HL-60/S4 treated with phorbol 12-myristate 13-acetate at 8.2 ng/mL for 4 days and 3 days (cell line): ENCODE data around the gene CLMN.
"Not testable (repeated sequence)": the region's sequence is repeated elsewhere in the genome, so short reads cannot be mapped to it uniquely, and the experiment has no call there.

Experiments
- in situ Hi-C: fragments of 300-500 bp; cut with MboI; formaldehyde crosslinking; loops from 2 replicates; pipeline ENCODE4 v1.15.0; 2022; ENCODE audit warnings: low sequenced_read_pairs

CLMN gene

DNA sequence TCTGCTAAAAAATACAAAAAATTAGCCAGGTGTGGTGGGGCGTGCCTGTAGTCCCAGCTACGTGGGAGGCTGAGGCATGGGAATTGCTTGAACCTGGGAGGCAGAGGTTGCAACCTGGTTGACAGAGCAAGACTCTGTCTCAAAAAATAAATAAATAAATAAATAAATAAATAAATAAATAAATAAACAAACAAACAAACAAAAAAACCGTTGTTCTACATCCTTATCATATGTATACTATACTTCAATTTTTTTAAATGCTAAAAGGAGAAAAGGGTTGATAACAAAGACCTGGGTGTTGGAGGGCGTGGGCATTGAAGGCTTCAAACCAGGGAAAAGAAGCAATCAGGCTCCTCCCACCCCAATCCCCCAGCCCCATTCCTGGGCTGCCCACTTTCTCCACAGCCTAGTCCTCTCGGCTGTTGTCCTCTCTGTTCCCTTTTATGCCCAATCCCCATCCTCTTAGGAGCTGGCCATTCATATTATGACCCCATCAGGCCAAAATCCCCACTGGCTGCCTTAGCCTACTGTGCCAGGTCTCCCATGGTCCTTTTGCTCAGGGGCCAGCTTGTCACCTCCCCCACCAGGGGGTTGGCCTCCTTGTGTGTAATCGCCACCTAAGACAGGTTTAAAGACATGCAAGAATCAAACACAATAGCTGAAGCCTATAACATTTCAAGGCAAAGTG is 30.2 kb downstream of the CLMN start:
- in situ Hi-C loops: no loop called here

DNA sequence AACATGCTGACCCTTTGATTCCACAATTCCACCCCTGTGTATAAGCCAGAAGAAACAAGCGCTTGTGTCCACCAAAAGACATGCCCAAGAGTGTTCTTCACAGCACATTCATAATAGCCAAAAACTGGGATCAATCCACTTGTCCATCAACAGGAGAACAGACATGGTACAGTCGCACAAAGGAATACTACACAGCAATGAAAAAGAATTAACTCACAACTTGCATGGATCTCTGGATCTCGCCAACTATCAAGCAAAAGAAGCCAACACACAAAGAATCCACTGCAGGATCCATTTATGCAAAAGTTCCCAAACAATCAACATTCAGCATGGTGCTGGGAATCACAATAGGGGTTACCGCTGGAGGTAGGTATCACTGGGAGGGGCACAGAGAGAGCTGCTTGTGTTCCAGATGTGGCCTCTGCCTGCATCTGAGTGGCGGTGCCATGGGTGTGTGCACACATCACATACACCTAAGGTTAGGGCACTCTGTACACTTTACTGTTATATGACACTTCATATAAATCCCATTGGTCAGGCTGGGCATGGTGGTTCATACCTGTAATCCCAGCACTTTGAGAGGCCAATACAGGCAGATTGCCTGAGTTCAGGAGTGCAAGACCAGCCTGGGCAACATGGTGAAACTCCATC is 30.9 kb downstream of the CLMN start:
- in situ Hi-C loops: no loop called here

DNA sequence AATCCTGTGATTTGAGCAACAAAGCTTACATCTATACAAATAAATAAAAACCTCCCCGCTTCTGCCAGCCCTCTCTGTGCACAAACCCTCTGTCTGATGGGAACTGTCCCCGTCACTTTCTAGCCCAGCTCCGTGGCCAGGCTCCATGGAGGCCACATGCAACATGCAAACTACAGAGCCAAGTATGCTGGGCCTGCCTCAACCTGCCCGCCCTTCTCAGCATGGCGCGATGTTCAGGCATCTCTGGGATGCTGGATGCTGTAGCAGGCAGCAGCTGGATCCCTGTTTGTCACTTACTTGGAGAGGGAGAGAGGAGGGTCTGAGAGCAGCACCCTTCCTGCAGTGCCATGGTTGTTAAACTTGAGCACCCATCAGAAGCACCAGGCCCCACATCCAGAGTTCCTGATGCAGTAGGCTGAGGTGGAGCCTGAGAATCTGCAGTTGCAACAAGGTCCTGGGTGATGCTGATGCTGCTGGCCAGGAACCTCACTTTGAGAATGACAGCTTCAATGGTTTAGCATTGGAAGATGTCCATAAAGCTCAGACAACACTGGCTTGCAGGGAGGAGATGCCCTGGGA is 32.4 kb downstream of the CLMN start:
- in situ Hi-C loops: no loop called here

DNA sequence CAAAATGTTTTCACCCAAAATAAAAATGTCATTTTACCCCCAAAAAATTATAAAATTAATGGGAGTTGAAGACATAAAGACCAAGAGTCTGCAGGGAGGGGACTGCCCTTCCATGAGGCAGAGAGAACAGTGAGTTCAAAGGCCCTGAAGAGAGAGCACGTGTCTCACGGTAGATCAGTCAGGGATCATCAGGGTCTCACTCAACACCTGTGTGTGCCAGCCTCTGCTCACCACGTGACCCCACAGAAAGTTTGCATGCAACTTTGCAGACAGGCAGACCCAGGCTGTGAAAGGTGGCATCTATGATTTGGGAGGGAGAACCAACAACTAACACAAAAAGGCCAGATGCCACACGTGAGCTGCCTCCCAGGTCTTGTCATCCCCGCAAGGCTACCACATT is 33.1 kb downstream of the CLMN start:
- in situ Hi-C loops: no loop called here

DNA sequence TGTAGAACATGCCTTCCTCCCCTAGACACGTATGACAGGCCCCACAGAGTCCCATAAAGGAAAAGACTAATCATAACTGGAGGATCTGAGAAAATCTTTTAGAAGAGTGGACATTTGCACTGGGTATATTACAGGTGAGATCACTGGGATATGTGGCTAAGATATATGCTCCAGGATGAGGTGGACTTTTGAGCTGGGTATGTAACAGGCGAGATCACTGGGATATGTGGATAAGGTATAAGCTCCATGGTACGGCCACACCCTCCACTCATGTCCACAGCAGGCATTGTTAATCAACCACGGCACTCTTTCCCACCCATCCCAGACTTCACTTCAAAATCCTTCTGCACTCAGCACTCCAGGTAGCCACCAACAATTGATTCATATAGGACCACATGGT is 34.1 kb downstream of the CLMN start:
- in situ Hi-C loops: no loop called here

DNA sequence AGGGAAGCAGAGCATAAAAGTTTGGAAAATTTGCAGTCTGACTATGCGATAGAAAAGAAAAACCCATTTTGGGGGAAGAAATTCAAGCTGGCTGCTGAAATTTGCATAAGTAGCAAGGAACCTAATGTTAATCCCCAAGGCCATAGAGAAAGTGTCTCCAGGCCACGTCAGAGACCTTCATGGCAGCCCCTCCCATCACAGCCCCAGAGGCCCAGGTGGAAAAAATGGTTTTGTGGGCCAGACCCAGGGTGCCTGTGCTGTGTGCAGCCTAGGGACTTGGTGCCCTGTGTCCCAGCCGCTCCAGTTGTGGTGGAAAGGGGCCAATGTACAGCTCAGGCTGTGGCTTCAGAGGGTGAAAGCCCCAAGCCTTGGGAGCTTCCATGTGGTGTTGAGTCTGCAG is 35.9 kb downstream of the CLMN start:
- in situ Hi-C loops: not testable (repeated sequence)

DNA sequence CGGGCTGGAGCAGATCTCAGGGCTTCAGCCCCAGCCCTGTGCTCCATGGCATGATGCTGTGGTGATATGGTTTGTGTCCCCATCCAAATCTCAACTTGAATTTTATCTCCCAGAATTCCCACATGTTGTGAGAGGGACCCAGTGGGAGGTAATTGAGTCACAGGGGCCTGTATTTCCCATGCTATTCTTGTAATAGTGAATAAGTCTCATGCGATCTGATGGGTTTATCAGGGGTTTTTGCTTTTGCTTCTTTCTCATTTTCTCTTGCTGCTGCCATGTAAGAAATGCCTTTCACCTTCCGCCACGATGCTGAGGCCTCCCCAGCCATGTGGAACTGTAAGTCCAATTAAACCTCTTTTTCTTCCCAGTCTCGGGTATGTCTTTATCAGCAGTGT is 36.7 kb downstream of the CLMN start:
- in situ Hi-C loops: not testable (repeated sequence)

DNA sequence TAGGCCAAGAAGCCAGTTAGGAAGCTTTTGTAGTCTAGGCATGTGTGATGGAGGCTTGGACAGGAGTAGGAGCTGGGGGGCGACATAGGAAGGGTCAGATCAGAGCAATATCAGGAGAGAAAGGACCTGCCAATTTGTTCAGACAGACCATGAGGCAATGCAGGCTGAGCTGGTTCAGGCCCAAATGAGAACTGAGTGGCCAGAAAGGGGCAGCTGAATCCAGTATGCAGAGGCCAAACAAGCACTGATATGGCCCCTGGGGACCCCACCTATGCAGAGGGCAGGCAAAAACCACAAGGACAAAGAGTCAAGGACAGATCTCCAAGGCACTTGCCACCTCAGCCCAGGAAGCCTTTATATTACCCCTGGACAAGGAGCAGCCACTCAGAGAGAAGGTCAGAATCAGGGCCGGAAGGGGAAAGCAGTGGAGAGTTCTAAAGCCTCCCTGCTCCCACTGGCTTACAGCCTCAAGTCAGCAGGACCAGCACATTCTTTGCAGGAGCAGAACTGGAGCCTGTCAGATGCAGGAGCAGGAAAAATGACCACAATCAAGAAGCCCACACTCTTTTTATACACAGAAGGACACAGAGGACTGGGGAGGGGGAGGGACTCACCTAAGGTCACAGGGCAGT is 37.2 kb downstream of the CLMN start:
- in situ Hi-C loops: no loop called here

DNA sequence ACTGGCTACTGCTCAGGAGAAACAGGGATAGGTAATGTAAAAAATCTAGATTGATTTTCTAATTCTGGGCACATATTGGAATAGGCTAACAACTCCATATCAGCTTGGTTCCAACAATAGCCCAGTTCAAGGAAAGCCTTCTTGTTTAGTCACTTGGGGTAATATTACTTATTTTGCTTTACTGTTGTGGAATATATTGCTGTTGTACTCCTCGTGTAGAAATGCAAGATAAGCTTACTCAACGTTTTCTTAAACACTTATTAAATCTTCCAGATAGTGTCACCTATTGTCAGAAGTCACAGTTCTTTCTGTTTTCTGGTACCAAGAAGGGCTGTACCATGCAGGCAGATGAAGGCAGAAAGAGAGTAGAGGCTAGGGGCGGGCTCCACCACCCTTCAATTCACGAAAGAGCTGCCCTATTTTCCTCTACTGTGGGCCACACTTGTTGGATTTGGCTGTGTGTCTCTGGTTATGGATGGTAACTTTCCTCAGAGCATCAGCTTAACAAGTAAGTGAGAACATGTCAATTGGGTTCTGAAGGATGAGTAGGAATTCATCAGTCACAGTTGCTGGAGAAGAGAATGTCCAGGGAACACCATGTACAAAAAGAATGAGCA is 38.0 kb downstream of the CLMN start:
- in situ Hi-C loops: no loop called here

DNA sequence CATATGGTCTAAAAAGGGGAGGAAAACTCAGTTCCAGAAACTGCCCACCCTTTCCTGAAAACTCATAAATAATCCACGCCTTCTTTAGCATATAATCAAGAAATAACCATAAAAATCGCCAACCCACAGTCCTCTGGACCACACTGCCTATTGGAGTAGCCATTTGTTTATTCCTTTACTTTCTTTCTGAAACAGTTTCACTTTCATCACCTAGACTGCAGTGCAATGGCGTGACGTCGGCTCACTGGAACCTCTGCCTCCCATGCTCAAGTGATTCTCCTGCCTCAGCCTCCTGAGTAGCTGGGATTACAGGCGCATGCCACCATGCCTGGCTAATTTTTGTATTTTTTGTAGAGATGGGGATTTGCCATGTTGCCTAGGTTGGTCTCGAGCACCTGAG is 44.2 kb downstream of the CLMN start:
- in situ Hi-C loops: no loop called here

DNA sequence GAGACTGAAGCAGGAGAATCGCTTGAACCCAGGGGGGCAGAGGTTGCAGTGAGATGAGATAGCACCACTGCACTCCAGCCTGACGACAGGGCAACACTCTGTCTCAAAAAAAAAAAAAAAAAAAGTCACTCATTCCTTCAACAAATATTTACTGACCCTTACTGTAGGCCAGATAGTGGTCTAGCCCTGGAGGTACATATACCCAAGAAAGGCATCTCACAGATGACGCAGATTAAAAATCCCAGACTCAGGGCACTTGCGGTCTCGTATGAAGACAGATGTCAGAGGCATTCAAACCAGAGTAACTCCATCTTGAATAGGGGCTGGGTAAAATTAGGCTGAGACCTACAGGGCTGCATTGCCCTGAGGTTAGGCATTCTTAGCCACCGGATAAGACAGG is 44.8 kb downstream of the CLMN start:
- in situ Hi-C loops: no loop called here

DNA sequence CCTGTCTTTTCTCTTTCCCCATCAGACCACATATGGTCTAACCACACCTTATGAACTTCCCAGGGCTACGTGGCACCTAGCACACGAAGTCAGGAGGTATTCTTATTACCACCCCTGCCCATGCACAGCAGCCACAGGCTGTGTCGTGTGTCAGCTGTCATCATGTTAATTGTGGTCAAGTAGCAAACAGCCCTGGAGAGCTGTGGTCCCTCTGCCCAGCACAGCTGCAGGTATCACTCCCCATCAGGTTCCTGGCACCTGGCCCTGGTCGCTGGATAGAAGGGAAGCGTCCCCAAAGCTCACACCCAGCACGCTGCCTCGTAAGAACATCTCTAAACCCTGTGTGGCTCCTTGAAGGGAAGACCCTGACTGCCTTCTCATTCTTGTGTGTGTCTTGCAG is 45.4 kb downstream of the CLMN start:
- in situ Hi-C loops: no loop called here

DNA sequence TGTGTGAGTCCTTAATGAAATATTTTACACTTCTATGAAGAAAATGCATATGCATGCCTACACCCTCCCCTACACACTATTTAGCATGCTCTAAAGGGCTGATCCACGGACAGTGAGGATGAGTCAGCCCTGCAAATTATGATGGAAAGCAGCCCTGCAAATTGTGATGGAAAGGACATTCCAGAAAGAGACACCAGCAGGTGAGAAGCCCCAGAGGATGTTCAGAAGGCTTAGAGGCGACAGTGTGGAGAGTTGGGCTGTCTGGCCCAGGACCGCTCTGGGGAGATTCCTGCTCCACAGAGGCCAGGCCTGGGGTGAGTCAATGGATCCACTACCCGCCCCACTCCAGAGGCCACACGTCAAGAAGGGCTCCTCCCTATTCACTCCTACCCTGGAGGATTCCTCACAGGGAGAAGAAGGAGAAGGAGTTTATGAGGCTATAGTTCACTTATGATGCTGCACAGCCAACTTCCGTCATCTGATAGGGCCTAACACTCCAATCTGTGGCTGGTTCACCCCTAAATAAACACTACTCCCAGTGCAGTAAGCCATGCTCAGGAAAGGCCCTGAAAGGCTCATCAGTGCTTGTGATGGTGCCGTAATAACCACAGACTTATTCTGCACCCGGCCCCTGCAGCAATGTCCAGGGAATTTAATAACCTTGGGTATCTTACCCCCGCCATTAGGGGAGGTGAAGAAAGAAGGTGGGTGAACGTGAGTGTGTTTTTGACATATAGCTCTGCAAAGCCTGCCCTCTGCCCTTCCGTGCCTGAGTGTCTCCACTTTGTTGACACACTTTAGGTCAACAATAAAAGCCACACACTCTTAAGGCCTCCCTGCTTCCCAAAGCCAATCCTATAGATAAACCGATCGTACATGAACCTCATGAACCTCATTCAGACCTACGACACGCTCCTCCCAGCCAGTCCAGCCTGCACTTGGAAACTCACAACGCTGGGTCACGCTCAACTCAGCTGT is 46.4 kb downstream of the CLMN start:
- in situ Hi-C loops: no loop called here

DNA sequence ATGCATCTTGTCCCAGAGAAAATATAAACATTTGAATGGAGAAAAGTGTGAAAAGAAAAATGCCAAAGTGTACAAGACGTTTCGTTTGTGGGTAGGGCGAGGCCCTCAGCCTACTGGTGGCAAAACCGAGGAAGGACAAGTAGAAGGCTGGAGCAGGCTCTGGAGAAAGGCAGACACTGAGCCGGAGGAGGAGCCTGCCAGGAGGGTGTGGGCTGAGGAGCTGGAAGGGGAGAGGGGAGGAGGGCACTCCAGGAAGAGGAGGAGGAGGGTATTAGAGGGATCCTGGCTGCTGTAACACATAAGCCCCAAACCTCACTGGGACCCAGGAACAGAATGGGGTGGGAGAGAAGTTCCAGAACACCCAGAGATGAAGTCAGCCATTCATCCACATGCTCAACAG is 47.7 kb downstream of the CLMN start:
- in situ Hi-C loops: no loop called here

DNA sequence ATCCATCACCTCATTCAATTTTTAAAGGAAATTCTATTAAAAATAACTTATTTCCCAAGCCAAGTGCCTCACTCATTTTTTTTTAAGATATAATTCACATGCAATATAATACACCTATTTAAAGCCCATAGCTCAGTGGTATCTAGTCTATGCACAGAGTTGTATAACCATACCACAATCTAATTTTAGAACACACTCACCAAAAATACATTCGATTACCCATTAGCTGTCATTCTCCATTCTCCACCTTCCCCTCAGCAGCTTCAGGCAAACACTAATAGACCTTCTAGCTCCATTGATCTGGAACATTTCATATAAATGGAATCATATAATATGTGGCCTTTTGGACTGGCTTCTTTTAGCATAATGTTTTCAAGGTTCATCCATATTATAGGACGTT is 49.5 kb downstream of the CLMN start:
- in situ Hi-C loops: no loop called here

DNA sequence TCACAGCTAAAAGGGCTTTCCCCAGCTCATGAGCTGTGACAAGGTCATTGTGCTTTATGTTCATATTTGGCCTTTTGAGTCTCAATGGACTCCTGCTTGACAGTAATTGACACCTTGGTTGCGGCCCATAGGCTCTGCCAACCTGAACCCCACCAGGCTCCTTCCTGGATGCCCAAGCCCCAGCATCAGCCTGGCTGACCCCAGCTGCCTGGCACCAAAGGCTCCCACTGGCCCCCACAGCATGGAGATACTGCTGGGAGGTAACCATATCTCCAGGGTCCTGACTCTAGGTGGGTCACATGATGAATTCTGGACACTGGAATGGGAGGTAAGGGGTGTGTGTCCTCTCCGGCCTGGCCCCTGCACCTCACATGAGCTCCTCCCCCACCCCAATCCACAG is 50.2 kb downstream of the CLMN start:
- in situ Hi-C loops: no loop called here

DNA sequence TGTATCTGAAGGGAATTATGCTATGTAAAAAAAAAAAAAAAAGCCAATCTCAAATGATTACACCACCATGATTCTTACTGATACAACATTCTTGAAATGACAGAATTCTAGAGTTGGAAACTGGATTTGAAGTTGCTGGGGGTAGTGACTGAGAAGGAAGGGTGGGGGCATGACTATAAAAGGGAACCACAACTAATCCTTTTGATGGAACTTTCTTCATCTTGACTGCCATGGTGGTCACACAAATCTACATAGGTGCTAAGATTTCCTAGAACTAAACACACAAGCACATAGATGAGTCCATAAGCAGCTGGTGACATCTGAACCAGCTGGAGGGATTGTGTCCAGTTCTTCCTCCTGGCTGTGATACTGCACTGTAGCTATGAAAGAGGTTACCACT is 51.4 kb downstream of the CLMN start:
- in situ Hi-C loops: no loop called here

DNA sequence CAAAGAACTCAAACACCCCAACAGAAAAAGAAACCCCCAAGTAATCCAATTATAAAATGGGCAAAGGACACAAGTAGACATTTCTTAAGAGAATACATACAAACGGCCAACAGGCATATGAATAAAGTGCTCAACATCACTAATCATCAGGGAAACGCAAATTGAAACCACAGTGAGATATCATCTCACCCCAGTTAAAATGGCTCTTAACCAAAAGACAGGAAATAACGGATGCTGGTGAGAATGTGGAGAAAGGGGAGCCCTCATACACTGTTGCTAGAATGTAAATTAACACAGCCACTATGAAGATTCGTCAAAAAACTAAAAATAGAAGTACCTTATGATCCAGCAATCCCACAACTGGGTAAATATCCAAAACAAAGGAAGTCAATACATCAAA is 52.4 kb downstream of the CLMN start:
- in situ Hi-C loops: no loop called here

DNA sequence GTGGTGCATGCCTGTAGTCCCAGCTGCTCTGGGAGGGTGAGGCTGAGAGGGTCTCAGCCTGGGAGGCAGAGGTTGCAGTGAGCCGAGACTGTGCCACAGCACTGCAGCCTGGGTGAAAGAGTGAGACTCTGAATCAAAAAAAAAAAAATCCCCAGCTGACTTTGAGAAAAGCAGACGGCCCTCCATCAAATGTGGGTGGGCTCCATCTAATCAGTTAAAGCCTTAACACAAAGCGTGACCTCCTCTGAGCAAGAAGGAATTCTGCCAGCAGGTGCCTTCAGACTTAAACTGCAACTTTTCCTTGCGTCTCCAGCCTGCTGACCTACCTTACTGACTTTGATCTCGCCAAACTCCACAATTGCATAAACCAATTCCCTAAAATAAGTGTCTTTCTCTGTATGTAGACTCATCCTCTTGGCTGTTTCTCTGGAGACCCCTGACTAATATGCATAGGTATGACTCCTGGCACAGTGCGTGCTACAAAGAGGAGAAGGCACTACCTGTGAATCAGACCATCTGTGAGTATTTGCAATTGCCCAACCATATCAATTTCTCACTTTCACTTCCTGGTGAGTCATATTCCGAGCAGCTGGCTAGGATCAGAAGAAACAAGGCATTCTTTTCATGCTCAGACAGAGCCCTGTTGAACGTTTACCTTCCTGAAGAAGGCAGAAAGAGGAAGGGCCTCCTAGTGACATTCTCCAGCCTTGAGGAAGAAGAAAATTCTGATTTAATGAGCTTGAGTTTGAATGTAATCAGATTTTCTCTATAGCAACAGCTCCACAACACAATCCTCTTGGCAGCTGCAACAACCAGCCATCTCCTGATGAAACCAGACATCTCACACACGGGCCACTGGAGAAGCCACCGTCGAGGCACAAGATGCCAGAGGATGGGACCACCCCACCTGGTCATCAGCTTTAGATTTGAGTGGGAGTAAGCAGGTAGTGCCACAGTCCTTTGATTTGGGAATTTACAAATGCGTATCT is 54.3 kb downstream of the CLMN start:
- in situ Hi-C loops: no loop called here
